GM12801 (cell line): Measurements from ENCODE around the gene PRSS8.

Source experiments
- TF ChIP-seq, protein P1 (sequence below): IDR thresholded peaks from one replicate; pipeline ENCODE4 v1.5.1; 2011; ENCODE audit warnings: control low read depth; ENCODE audit not compliant: insufficient read length; ENCODE audit errors: extremely low read depth

PRSS8 gene

GRCh38 chr16:31113121-31114120 is 22.1 kb downstream of the PRSS8 start:
- TF ChIP-seq, protein P1, sequence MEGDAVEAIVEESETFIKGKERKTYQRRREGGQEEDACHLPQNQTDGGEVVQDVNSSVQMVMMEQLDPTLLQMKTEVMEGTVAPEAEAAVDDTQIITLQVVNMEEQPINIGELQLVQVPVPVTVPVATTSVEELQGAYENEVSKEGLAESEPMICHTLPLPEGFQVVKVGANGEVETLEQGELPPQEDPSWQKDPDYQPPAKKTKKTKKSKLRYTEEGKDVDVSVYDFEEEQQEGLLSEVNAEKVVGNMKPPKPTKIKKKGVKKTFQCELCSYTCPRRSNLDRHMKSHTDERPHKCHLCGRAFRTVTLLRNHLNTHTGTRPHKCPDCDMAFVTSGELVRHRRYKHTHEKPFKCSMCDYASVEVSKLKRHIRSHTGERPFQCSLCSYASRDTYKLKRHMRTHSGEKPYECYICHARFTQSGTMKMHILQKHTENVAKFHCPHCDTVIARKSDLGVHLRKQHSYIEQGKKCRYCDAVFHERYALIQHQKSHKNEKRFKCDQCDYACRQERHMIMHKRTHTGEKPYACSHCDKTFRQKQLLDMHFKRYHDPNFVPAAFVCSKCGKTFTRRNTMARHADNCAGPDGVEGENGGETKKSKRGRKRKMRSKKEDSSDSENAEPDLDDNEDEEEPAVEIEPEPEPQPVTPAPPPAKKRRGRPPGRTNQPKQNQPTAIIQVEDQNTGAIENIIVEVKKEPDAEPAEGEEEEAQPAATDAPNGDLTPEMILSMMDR: no peak

DNA sequence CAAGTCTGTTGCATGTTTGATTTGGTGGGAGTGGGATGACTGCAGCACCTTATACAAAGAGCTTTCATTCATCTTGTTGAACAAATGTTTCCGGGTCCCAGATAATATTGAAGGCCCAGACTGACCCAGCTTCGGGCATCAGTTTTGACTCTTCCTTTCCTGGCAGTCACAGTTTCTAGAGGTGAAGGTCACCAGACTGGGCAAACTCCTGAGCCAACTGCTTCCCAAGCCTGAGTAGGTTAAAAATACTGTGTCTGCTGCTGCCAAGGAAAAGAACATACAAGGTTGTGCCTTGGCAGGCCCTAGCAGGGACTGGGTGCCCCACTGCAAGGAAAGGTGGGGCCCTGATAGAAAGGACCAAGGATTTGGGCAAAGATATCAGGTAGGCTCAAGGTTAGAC is 22.8 kb downstream of the PRSS8 start:
- TF ChIP-seq, protein P1: no peak

DNA sequence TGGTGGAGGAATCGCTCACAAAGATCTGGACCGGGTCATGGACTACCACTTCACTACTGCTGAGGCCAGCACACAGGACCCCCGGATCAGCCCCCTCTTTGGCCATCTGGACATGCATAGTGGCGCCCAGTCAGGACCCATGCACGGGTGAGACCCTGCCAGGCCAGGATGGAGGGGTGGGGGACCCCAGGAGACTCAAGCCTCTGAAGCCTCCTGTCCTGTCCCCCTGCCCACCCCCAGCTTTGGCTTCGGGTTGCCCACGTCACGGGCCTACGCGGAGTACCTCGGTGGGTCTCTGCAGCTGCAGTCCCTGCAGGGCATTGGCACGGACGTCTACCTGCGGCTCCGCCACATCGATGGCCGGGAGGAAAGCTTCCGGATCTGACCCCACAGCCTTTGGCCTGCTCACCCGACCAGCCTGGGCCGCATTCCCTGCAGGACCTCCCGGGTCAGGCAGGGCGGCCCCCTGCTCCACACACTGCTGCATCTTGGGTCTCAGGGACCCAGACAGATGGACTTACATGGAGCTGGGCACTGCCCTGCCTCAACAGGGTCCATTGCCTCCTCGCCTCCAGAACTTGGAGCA is 23.6 kb downstream of the PRSS8 start:
- TF ChIP-seq, protein P1: no peak

DNA sequence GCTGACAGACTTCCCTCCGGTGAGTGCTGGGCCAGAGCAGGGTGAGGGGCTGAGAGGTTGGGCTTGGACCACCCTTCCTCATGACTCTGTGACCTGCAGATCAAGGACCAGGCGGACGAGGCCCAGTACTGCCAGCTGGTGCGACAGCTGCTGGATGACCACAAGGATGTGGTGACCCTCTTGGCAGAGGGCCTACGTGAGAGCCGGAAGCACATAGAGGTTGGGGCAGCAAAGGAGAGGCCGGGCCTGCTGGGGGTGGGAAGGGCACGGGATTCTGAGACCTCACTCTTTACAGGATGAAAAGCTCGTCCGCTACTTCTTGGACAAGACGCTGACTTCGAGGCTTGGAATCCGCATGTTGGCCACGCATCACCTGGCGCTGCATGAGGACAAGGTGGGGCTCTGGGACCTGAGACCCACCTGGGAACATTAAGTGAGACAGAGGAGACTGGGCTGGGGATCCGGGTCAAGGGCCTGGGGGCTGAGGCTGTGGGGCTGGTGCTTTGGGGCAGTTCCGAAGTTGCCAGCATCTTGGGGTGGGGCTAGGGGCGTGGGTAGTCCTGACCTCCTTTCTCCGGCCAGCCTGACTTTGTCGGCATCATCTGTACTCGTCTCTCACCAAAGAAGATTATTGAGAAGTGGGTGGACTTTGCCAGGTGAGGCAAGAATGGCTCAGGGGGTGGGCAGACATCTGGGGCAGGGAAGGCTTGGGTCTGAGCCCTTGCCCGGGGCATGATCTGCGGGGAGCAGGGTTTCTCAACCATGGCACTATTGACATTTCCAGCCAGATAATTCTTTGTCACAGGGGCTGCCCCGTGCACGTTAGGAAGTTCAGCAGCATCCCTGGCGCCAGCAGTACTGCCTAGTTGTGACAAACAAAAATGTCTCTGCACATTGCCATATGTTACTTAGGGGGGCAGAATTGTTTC is 25.2 kb downstream of the PRSS8 start:
- TF ChIP-seq, protein P1: no peak

DNA sequence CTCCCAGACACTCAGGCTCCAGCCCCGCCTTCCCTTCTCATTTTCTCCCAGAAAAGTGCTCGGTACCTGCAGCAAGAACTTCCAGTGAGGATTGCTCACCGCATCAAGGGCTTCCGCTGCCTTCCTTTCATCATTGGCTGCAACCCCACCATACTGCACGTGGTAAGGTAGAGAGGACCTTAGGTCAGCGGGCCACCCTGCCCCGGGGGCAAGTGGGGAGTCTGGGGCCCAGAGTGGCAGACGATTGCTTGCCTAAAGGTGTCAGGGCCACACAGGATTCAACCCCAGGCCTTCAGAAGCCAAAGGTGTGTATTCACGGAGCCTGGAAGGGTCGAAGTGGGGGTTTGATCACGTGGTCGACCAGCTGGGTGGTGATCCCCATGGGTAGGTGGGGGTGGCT is 25.9 kb downstream of the PRSS8 start:
- TF ChIP-seq, protein P1: no peak

- TF ChIP-seq, protein P1: no peak
Observed at GRCh38 chr16:31108794-31109558, 26.6 kb downstream of the PRSS8 start.
